GM19240 (cell line): Measurements from ENCODE around the gene PLCB3.

Experiments used
- DNase-seq: peaks from one replicate; pipeline ENCODE4 v3.0.0; 2011; ENCODE audit warnings: low spot score; ENCODE audit not compliant: insufficient read length

The PLCB3 gene

DNA sequence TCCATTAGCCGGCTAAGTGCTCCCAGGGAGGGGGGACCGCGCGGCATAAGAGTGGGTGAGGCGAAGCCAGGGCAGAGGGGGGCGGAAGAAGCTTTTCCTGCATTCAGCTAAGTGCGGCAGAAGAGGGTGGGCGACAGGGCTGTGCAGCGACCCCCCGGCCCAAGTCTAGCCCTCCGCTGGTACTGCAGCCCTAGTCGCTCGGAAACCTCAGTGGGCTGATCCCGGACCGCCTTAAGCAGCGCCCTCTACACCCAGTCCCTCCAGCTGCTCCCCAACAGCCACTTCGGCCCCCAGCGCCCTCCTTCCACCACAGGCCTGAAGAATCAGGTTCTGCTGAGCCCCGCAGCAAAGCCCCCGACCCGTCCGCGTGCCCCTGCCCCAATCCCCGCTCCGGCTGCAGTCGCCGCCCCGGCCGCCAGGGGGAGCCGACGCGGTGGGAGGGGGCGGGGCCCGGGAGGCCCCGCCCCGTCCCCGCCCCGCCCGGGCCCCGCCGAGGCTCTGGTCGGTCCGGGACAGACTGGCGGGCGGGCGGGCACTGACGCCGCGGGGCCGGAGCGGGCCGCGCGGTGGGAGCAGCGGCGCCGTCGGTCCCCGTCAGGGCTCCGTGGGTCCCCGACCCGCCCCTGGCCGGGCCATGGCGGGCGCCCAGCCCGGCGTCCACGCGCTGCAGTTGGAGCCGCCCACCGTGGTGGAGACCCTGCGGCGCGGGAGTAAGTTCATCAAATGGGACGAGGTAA lies at the start of gene PLCB3:
TSS of gene PLCB3 (plus strand) at position 515 of the 737 bp plus-strand sequence. CDS start at position 635, 120 bp downstream.
- DNase-seq = peak; percentile 79

GRCh38 chr11:64201543-64201942 lies 49.8 kb upstream of the PLCB3 start:
- DNase-seq = no peak

GRCh38 chr11:64202992-64203391 lies 48.3 kb upstream of the PLCB3 start:
- DNase-seq = no peak

- DNase-seq = no peak
Observed at GRCh38 chr11:64203421-64204079, 47.8 kb upstream of the PLCB3 start.

- DNase-seq = no peak
Observed at GRCh38 chr11:64204080-64204440, 47.3 kb upstream of the PLCB3 start.

DNA sequence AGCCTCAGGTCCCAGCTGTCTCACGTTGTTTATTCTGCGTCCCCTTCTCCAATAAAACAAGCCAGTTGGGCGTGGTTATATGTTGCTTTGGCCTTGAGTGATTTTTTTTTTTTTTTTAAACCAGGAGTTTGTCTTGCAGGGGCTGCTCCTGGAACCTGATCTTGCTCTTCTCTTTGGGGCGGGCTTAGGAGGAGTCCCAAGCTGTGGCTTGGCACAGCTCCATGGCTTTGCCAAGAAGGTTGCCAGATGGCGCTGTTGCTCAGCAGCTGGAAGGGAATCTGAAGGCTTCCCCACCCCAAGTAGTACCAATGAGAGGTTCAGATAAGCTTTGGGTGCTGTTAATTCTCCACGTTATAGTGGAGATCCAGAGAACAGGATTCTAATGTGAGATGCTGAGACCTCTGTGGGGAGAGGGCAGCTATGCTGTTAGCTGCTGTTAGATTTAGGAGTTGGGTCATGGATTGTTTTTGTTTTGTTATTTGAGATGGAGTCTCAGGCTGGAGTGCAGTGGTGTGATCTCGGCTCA lies 46.8 kb upstream of the PLCB3 start:
- DNase-seq = no peak

GRCh38 chr11:64206457-64207255 lies 44.7 kb upstream of the PLCB3 start, which contains the start of gene FERMT3:
TSS of gene FERMT3 (plus strand) at chr11:64206721. CDS start at chr11:64207365, 644 bp downstream.
- no peak for DNase-seq

DNA sequence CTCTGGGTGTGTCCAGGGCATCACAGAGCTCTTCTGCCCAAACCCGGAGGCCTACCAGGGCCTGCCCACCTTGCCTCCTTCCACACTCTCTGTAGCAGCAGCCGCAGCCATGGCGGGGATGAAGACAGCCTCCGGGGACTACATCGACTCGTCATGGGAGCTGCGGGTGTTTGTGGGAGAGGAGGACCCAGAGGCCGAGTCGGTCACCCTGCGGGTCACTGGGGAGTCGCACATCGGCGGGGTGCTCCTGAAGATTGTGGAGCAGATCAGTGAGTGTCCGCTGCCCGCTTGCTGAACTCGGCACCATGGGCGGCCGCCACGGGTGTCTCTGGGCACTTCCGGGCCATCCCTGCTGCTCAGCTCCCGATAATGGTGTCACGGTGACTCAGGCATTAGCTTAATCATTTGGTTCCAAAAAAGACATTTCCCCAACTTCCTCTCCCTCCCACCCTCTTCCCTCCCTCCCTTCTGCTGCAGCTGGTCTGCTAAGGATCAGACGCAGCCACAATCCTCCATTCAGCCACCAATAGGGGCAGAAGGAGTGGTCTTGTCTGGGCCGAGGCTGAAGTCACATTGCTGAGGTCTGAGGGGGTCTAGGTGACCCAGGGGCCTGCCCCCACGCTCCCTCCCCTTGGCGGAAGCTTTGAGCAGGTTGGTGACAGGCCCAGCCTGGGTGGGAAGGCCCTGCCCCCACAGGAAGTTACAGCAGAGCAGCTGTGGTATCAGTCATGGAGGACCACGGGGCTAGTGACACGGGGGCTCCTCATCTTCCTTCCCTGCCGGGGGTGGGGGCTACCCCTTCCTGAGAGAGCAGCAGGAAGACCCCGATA lies 43.9 kb upstream of the PLCB3 start:
- peak; percentile 95 for DNase-seq

GRCh38 chr11:64208086-64208795 lies 43.1 kb upstream of the PLCB3 start:
- no peak for DNase-seq

DNA sequence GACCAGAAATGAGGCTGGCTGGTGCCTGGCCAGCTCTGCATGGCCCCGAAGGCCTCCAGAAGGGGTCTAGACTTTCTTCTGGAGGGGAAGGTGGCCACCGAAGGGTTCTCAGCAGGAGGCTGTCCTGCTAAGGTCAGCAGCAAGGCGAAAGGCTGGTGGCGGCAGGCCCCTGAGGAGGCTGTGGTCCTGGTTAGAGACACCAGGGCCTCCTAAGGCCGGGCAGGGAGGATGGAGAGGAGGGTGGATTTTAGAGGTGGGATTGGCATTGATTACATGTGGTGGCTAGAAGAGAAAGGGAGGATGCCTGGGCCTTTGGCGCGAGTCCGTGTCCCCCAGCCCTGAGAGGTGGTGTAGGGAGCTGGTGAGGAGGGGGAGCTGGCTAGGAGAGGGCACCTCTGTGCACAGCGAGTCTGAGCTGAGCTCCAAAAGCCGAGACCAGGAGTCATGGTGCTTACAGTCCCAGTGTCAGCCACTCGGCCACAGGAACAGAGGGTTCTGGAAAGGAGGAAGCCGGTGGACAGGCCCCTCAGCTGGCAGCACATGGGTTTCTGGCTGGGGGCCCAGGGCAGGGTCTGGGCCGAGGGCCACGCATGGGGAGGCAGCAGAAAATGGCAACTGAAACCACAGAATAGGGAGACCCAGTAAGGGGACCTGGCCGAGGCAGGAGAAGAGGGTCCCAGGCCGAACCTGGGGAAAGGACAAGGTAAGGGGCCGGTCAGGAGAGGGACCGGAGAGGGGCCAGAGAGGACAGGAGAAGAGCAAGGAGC lies 42.4 kb upstream of the PLCB3 start:
- DNase-seq = no peak

DNA sequence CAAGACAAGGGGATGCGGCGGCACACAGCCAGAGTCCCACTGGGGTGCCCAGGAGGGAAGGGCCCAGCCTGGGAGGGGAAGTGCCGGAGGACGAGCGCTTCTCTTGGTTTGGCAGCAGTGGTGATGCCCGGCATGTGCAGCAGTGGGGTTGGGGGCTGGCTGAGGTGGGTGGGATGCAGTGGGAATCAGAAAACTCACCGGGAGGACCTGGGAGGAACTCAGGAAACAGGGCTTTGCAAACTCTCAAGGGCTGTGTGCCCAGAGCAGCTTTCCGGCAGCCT lies 41.8 kb upstream of the PLCB3 start:
- DNase-seq = no peak

- no peak for DNase-seq
Observed at GRCh38 chr11:64210301-64211020, 40.9 kb upstream of the PLCB3 start.

DNA sequence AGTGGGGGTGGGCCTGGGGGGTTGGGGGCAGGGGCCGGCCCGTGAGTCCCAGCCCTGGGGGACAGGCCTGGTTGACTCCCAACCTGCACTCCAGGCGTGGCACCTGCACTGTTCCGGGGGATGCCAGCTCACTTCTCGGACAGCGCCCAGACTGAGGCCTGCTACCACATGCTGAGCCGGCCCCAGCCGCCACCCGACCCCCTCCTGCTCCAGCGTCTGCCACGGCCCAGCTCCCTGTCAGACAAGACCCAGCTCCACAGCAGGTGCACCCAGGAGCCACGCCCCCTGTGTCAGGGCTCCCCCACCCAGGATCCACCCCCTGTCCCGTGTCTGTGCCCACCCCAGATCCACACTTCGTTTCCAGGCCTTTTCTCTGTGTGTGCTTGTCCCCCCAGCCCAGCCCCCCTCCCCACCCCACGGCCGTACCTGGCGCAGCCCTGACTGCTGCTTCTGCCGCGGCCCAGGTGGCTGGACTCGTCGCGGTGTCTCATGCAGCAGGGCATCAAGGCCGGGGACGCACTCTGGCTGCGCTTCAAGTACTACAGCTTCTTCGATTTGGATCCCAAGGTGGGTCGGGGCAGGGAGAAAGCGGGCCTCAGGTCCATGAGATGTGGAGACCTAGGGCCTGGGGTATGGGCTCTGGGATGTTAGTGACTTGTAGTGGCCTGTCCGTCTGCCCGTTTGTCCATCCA lies 40.0 kb upstream of the PLCB3 start:
- DNase-seq = no peak

GRCh38 chr11:64216879-64217278 lies 34.5 kb upstream of the PLCB3 start:
- DNase-seq = no peak

GRCh38 chr11:64218628-64219353 lies 32.5 kb upstream of the PLCB3 start:
- DNase-seq = no peak

- no peak for DNase-seq
Observed at GRCh38 chr11:64219354-64219684, 32.0 kb upstream of the PLCB3 start.

DNA sequence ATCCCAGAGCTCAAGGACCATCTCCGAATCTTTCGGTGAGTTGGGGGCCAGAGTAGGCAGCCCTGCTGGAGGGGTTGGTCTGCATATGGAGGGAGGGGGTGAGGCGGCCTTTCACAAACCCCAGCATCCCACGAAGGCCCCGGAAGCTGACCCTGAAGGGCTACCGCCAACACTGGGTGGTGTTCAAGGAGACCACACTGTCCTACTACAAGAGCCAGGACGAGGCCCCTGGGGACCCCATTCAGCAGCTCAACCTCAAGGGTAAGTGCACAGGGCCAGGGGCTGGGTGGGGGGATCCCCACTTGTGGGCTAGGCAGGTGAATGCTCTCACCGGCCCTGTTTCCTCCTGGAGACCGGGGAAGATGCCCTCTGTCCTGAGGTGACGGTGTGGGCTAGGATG lies 31.6 kb upstream of the PLCB3 start:
- DNase-seq = no peak

GRCh38 chr11:64220271-64220670 lies 31.1 kb upstream of the PLCB3 start:
- no peak for DNase-seq
